Left ventricle myocardium superior (tissue), 1 donor: ENCODE results near the gene HNRNPLL. TPM values are rescaled to one million over a fixed set of nuclear protein-coding genes. Genes with fewer than 3 reads are reported as not detected.

Experiments used
- ATAC-seq: fragments of 200-7000 bp; cut with Tn5 transposase; one replicate; pipeline ENCODE4 v1.9.1; 2020; ENCODE audit warnings: mild to moderate bottlenecking, moderate library complexity
- DNase-seq: peaks from one replicate; pipeline ENCODE4 v3.0.0-alpha.2; 2020
- intact Hi-C: fragments of 100-400 bp; cut with micrococcal nuclease; formaldehyde crosslinking; loops from one replicate; pipeline ENCODE4 v1.11.0; 2022
- total RNA-seq: library from RNA; stranded (reverse); fragmentation: NEBNext Ultra II Directional; extraction: Animal tissue kit (Norgen Biotek cat#: 25700); gene quantifications from one replicate; pipeline ENCODE4 v1.2.1, GENCODE V29; 2021
- donor health status: DM: no; HTN: yes; CAD: no; lungs with severe emphysema.

Gene HNRNPLL
- total RNA-seq, 1 donor from 2014 or later: 27.0 TPM

DNA sequence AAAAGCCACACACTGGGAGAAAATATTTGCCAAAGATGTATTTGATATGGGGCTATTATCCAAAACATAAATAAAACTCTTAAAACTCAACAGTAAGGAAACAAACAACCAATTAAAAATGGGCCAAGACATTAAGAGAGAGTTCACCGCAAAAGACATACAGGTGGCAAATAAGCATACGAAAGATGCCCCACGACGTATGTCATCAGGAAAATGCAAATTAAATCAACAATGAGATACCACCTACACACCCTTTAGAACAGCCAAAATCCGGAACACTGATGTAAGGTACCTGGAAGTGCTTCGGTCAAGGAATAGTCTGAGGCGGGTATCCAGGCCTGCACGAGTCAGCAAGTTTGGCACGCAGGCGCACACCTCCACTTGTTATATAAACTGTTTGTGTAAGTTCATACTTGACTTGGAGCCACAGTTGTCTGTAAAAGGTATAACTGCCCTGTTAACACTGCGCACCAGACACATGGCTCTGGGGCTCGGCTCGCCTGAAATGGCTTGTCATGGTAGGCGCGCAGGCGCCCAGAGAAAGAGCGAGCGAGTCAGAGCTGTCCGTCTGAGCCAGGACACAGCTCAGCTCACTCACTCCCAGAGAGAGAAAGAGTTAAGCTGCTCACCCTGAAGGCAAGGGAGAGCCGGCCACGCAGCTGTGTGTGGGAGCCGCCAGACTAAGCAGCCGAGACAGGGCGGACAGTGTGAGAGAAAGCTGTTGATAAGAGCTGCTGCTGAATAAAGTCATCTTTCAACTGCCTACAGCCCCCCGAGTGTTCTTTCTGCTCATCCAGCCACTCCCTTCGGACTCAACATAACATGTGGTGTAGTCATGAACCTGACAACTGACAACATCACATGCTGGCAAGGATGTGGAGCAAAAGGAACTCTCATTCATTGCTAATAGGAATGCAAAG lies 87.3 kb downstream of the HNRNPLL start:
- intact Hi-C loops: no loop called here
- DNase-seq: peak; percentile 72
- ATAC-seq: peak; percentile 92

DNA sequence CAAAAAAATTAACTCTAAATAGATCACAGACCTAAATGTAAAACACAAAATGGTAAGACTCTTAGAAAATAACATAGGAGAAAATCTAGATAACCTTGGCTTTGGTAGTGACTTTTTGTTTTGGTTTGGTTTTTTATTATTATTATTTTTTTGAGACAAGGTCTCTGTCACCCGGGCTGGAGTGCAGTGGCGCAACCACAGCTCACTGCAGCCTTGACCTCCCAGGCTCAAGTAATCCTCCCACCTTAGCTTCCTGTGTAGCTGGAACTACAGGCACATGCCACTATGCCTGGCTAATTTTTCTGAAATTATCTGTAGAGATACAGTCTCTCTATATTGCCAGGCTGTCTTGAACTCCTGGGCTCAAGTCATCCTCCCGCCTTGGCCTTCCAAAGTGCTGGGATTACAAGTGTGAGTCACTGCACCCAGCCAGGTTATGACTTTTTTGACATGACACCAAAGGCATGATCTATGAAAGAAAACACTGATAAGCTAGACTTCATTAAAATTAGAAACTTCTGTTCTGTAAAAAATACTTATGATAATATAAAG lies 88.0 kb downstream of the HNRNPLL start:
- ATAC-seq (peak; percentile 13), DNase-seq (no peak)
- intact Hi-C loops: no loop called here

DNA sequence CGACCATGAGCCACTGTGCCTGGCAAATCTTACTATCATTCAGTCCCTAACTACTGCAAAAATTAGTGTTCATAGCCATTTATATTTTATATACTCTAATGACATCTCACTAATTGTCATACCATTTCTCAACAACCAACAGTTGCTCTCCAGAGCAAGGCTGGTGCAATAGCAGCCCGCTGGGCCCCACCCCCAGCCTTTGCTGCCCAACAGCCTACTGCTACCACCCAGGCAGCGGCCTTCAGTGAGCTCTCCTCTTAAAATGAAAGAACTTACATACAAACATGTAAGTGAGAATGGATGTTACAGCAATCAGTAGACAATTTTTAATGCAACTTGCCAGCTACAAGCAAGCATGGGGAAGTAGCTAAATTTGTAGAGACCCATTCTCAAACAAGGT lies 90.5 kb downstream of the HNRNPLL start:
- intact Hi-C loops: no loop called here
- no peak for ATAC-seq
- no peak for DNase-seq

Other genes starting within 250 kb of the HNRNPLL start
- gene ATL2, start 225.7 kb downstream of the HNRNPLL start, total RNA-seq: 28.2 TPM
- gene GALM, start 63.2 kb upstream of the HNRNPLL start, total RNA-seq: 16.9 TPM
- 54.5 TPM for gene SRSF7, start 148.4 kb upstream of the HNRNPLL start, total RNA-seq
- 7.8 TPM for gene GEMIN6, start 175.3 kb upstream of the HNRNPLL start, total RNA-seq